ENCODE results near the gene CYP4F2.

DNA sequence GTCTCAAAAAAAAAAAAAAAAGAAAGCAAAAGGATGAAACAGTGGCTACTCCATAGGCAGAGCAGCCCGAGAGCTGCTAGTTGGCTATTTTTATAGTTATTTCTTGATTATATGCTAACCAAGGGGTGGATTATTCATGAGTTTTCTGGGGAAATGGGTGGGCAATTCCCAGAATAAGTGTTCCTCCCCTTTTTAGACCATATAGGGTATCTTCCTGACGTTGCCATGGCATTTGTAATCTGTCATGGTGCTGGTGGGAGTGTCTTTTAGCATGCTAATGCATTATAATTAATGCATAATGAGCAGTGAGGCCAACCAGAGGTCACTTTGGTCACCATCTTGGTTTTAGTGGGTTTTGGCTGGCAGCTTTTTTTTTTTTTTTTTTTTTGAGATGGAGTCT, 57.0 kb downstream of the CYP4F2 start:
- TF ChIP-seq, protein P1, sequence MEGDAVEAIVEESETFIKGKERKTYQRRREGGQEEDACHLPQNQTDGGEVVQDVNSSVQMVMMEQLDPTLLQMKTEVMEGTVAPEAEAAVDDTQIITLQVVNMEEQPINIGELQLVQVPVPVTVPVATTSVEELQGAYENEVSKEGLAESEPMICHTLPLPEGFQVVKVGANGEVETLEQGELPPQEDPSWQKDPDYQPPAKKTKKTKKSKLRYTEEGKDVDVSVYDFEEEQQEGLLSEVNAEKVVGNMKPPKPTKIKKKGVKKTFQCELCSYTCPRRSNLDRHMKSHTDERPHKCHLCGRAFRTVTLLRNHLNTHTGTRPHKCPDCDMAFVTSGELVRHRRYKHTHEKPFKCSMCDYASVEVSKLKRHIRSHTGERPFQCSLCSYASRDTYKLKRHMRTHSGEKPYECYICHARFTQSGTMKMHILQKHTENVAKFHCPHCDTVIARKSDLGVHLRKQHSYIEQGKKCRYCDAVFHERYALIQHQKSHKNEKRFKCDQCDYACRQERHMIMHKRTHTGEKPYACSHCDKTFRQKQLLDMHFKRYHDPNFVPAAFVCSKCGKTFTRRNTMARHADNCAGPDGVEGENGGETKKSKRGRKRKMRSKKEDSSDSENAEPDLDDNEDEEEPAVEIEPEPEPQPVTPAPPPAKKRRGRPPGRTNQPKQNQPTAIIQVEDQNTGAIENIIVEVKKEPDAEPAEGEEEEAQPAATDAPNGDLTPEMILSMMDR (IDR thresholded peaks at IDR 0.05): no peak
- TF ChIP-seq EP300 (IDR thresholded peaks at IDR 0.05): no peak

Data from tibial nerve (tissue), 4 donors.